CD4-positive, alpha-beta memory T cell (primary cell): ENCODE results near the gene EGFL7. TPM values are rescaled to one million over a fixed set of nuclear protein-coding genes. Genes with fewer than 3 reads are reported as not detected.

Experiments used
- CTCF ChIA-PET: fragments of 350-600 bp; sonication (Branson Sonifier 250); formaldehyde crosslinking; loops from one replicate; lab custom pipeline; 2021; ENCODE audit warnings: inconsistent platforms; ENCODE audit not compliant: partially characterized antibody; lab: Charles Lee
- POLR2A ChIA-PET: fragments of 350-600 bp; sonication (Branson Sonifier 250); formaldehyde crosslinking; loops from one replicate; lab custom pipeline; 2021; ENCODE audit not compliant: partially characterized antibody; lab: Charles Lee
- DNase-seq, 5 donors: peaks; one replicate each; pipeline versions ENCODE4 v3.0.0 to v3.0.0-alpha.2; 2020 to 2022; ENCODE audit warnings: mixed read lengths in 1 of 5
- H3K27ac ChIP-seq: one replicate; pipeline ENCODE4 v1.7.0; 2013; ENCODE audit warnings: low read depth, low read length
- H3K27me3 ChIP-seq: 2 replicates; pipeline ENCODE4 v1.7.0; 2013; ENCODE audit warnings: mild to moderate bottlenecking, low read length, moderate library complexity; ENCODE audit not compliant: insufficient read depth
- H3K36me3 ChIP-seq: 2 replicates; pipeline ENCODE4 v1.7.0; 2013; ENCODE audit warnings: mild to moderate bottlenecking, low read length, moderate library complexity; ENCODE audit not compliant: insufficient read depth
- H3K4me1 ChIP-seq: 2 replicates; pipeline ENCODE4 v1.7.0; 2013; ENCODE audit warnings: mild to moderate bottlenecking, low read length, moderate library complexity; ENCODE audit not compliant: insufficient read depth
- H3K4me3 ChIP-seq, 2 donors: one replicate each; pipeline ENCODE4 v1.7.0; 2013; ENCODE audit warnings: low read length in 2 of 2, mild to moderate bottlenecking in 1 of 2
- H3K9me3 ChIP-seq, 2 donors: one replicate each; pipeline ENCODE4 v1.7.0; 2013; ENCODE audit warnings: low read length in 2 of 2, control low read depth in 1 of 2; ENCODE audit not compliant: control insufficient read depth in 1 of 2
- H3K27ac Mint-ChIP-seq, 7 donors: one replicate each; pipeline ENCODE4 v1.8.0; 2020 to 2021; ENCODE audit warnings: mixed read lengths in 7 of 7, mild to moderate bottlenecking in 6 of 7, inconsistent platforms in 3 of 7, moderate library complexity in 3 of 7
- H3K27me3 Mint-ChIP-seq, 2 donors: one replicate each; pipeline ENCODE4 v1.8.0; 2020 to 2021; ENCODE audit warnings: mixed read lengths in 2 of 2
- H3K36me3 Mint-ChIP-seq, 2 donors: one replicate each; pipeline ENCODE4 v1.8.0; 2020 to 2021; ENCODE audit warnings: mixed read lengths in 2 of 2, inconsistent platforms in 1 of 2, mild to moderate bottlenecking in 1 of 2
- H3K4me1 Mint-ChIP-seq, 4 donors: one replicate each; pipeline ENCODE4 v1.8.0; 2020 to 2021; ENCODE audit warnings: mixed read lengths in 4 of 4, mild to moderate bottlenecking in 1 of 4
- H3K4me3 Mint-ChIP-seq, 8 donors: one replicate each; pipeline ENCODE4 v1.8.0; 2020 to 2021; ENCODE audit warnings: mixed read lengths in 8 of 8, mild to moderate bottlenecking in 7 of 8, moderate library complexity in 6 of 8, inconsistent platforms in 3 of 8
- H3K9me3 Mint-ChIP-seq, 8 donors: one replicate each; pipeline ENCODE4 v1.8.0; 2020 to 2021; ENCODE audit warnings: mixed read lengths in 8 of 8, mild to moderate bottlenecking in 5 of 8, inconsistent platforms in 3 of 8, moderate library complexity in 1 of 8
- intact Hi-C: fragments of 100-400 bp; cut with micrococcal nuclease; formaldehyde crosslinking; loops from one replicate; pipeline ENCODE4 v1.15.1; 2023
- polyA plus RNA-seq, 2 donors: library from polyadenylated mRNA; unstranded; fragments of 300-500 nt; fragmentation: Illumina TruSeq; gene quantifications; one replicate each; pipeline ENCODE4 v1.2.3, GENCODE V29; 2021
- total RNA-seq, 2 experiments: library from RNA; stranded (reverse); gene quantifications; one replicate each; pipeline ENCODE4 v1.2.3, GENCODE V29; 2021

The EGFL7 gene
- total and polyA plus RNA-seq, 4 experiments from 2014 or later, result 0.64 TPM; not detected in 3

DNA sequence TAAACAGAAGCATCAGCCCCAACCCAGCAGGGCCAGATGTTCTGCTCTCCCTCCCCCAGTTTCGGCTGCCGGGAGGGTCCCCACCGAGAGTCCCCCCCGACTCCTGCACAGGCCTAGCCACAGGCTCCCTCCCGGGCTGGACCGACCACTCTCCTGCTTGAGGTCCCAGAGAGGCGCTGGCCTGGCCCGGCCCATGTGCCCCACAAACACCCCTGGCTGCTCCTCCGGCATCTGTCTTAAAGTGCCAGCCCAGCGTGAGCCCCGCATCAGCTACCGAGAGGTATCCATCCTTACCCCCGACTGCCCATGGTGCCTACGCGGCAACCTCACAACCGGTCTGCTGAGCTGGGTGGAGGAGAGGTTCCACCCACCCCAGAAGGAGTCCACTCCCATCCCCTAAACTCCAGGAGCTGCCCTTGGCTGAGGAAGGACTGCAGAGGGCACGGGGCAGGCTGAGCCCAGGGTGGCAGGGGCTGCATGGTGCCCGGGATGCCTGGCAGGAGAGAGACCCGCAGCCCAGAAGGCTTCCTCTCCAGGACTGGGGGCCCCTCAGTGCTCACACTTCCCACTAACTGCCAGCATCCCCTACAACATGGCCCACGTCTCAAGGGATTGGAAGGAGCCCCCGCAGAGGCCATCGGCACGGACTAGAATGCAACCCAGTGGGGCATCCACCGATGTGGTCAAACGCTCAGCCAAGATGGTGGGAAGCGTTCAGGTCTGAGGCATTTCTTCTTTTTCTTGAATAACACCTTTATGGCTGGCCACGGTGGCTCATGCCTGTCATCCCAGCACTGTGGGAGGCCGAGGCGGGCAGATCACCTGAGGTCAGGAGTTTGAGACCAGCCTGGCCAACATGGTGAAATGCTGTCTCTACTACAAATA lies 15.6 kb upstream of the EGFL7 start:
- POLR2A ChIA-PET, result no interaction called here
- DNase-seq, result no peak
- Histone ChIP-seq H3K36me3 (no peaks in the 10 kb centered on the region), H3K9me3 (no peaks in the 10 kb centered on the region), H3K27me3 (peaks cover 13% of the 10 kb centered on the region), H3K27ac (no peak overlapping the region), H3K4me1 (peaks cover 10% of the 10 kb centered on the region), H3K4me3 (no peak overlapping the region)
- peaks cover 0 to 8% (median 0%) of the 10 kb centered on the region in 4 donors for H3K4me1 Mint-ChIP-seq
- CTCF ChIA-PET, result interaction anchor here (1.0 to 2.9 kb wide), 2 partner anchors 159 to 161 kb away, joined by 3 to 10 read pairs; no protein-coding TSS in a partner anchor
- intact Hi-C loops, result no loop called here
- no peak overlapping the region for H3K27ac Mint-ChIP-seq
- H3K36me3 Mint-ChIP-seq, result no peaks in the 10 kb centered on the region
- H3K4me3 Mint-ChIP-seq, result no peak overlapping the region
- H3K27me3 Mint-ChIP-seq, result peaks cover 18 to 20% of the 10 kb centered on the region in 2 donors
- no peaks in the 10 kb centered on the region for H3K9me3 Mint-ChIP-seq

DNA sequence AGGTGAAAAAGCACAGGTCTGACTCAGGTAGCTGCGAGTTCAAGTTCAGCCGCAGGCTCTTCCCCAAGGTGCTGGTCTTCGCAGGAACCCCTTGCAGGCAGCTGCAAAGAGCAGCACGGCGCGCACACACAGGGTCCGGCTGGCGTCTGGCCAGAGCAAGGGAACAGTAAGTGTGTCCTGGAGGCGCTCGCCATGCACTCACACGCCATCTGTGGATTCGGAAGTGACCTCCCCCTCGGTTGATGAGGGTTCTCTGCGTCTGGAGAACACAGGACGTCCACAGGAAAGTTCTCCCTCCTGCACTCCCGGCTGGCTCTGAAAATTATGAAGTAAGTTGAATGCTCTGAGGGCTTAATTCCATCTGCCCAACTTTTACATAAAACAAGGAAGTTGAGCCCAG lies 14.0 kb upstream of the EGFL7 start:
- no peaks in the 10 kb centered on the region for H3K36me3 Mint-ChIP-seq
- H3K4me3 ChIP-seq, result no peak overlapping the region
- ChIA-PET CTCF (no interaction called here), POLR2A (no interaction called here)
- no peak overlapping the region for H3K27ac Mint-ChIP-seq
- no peaks in the 10 kb centered on the region for H3K9me3 Mint-ChIP-seq
- intact Hi-C loops, result no loop called here
- no peaks in the 10 kb centered on the region for H3K36me3 ChIP-seq
- no peaks in the 10 kb centered on the region for H3K9me3 ChIP-seq
- H3K27ac ChIP-seq, result no peak overlapping the region
- H3K27me3 ChIP-seq, result peaks cover 7% of the 10 kb centered on the region
- H3K27me3 Mint-ChIP-seq, result peaks cover 16% of the 10 kb centered on the region in 2 donors
- no peak for DNase-seq
- peaks cover 10% of the 10 kb centered on the region for H3K4me1 ChIP-seq
- peaks cover 0 to 3% (median 0%) of the 10 kb centered on the region in 4 donors for H3K4me1 Mint-ChIP-seq
- no peak overlapping the region for H3K4me3 Mint-ChIP-seq

DNA sequence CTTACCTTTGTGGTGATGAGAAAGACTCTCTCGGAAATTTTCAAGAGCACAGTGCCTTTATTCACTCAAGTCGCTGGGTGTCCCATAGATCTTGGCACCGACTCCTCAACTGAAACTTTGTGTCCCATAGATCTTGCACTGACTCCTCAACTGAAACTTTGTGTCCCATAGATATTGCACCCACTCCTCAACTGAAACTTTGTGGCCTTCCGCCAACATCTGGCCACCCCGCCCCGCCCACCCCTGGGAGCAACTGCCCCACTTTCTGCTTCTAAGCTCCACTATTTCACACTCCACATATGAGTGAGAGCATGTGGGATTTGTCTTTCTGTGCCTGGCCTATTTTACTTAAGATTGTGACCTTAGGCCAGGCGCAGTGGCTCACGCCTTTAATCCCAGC lies 12.7 kb upstream of the EGFL7 start:
- CTCF ChIA-PET, result no interaction called here
- no peak for DNase-seq
- POLR2A ChIA-PET, result no interaction called here
- H3K4me1 ChIP-seq, result no peaks in the 10 kb centered on the region
- no peak overlapping the region for H3K4me3 Mint-ChIP-seq
- no peaks in the 10 kb centered on the region for H3K9me3 Mint-ChIP-seq
- no peak overlapping the region for H3K27ac ChIP-seq
- no peaks in the 10 kb centered on the region for H3K36me3 ChIP-seq
- H3K27me3 ChIP-seq, result no peaks in the 10 kb centered on the region
- H3K4me1 Mint-ChIP-seq, result no peaks in the 10 kb centered on the region
- H3K36me3 Mint-ChIP-seq, result no peaks in the 10 kb centered on the region
- no peaks in the 10 kb centered on the region for H3K9me3 ChIP-seq
- H3K27me3 Mint-ChIP-seq, result peaks cover 13% of the 10 kb centered on the region in 2 donors
- no peak overlapping the region for H3K4me3 ChIP-seq
- H3K27ac Mint-ChIP-seq, result no peak overlapping the region
- intact Hi-C loops, result no loop called here

DNA sequence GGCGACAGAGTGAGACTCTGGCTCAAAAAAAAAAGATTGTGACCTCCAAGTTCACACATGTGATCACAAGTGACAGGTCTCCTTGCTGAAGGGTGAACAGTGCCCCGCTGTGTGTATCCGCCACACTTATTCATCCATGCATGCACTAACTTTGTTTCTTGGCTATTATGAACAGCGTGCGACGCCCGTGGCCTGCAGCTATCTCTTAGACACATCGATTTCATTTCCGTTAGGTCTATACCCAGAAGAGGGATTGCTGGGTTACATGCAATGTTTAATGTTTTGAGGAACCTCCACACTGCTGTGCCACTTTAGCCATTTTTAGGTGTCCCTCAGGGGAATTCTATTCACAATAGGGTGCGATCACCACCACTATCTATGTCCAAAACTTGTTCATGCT lies 12.1 kb upstream of the EGFL7 start:
- H3K36me3 Mint-ChIP-seq, result no peaks in the 10 kb centered on the region
- Histone ChIP-seq H3K36me3 (no peaks in the 10 kb centered on the region), H3K9me3 (no peaks in the 10 kb centered on the region), H3K27me3 (peaks cover under 1% of the 10 kb centered on the region), H3K27ac (no peak overlapping the region), H3K4me3 (no peak overlapping the region), H3K4me1 (no peaks in the 10 kb centered on the region)
- intact Hi-C loops, result no loop called here
- H3K27me3 Mint-ChIP-seq, result peaks cover 16% of the 10 kb centered on the region in 2 donors
- no peak for DNase-seq
- no peak overlapping the region for H3K27ac Mint-ChIP-seq
- no peak overlapping the region for H3K4me3 Mint-ChIP-seq
- POLR2A ChIA-PET, result no interaction called here
- no peaks in the 10 kb centered on the region for H3K4me1 Mint-ChIP-seq
- no peaks in the 10 kb centered on the region for H3K9me3 Mint-ChIP-seq
- CTCF ChIA-PET, result no interaction called here

DNA sequence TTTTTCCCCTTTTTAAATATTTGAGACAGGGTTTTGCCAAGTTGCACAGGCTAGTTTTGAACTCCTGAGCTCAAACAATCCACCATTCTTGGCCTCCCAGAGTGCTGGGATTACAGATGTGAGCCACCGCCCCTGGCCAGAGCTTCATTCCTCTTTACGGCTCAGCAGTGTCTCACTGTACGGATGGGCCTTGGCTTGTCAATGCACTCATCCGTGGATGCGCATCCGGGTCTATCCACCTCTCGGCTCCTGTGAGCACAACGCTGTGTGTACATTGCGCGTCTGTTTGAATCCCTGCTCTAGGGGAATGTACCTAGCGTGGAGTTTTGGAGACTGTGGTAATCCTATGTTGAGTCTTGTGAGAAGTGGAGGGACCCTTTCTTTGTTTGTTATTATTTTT lies 10.9 kb upstream of the EGFL7 start:
- no peak overlapping the region for H3K27ac ChIP-seq
- Mint-ChIP-seq H3K4me1 (peaks cover 0 to 2% (median 0%) of the 10 kb centered on the region in 4 donors), H3K27me3 (peaks cover 21% of the 10 kb centered on the region in 2 donors), H3K9me3 (no peaks in the 10 kb centered on the region), H3K27ac (no peak overlapping the region), H3K36me3 (no peaks in the 10 kb centered on the region), H3K4me3 (no peak overlapping the region)
- no peak overlapping the region for H3K4me3 ChIP-seq
- CTCF ChIA-PET, result interaction anchor here (1.3 kb wide), 1 partner anchor 164 kb away, joined by 3 read pairs; no protein-coding TSS in a partner anchor
- POLR2A ChIA-PET, result no interaction called here
- peaks cover 5% of the 10 kb centered on the region for H3K4me1 ChIP-seq
- DNase-seq, result no peak
- intact Hi-C loops, result no loop called here
- peaks cover 10% of the 10 kb centered on the region for H3K27me3 ChIP-seq
- H3K9me3 ChIP-seq, result no peaks in the 10 kb centered on the region
- no peaks in the 10 kb centered on the region for H3K36me3 ChIP-seq

DNA sequence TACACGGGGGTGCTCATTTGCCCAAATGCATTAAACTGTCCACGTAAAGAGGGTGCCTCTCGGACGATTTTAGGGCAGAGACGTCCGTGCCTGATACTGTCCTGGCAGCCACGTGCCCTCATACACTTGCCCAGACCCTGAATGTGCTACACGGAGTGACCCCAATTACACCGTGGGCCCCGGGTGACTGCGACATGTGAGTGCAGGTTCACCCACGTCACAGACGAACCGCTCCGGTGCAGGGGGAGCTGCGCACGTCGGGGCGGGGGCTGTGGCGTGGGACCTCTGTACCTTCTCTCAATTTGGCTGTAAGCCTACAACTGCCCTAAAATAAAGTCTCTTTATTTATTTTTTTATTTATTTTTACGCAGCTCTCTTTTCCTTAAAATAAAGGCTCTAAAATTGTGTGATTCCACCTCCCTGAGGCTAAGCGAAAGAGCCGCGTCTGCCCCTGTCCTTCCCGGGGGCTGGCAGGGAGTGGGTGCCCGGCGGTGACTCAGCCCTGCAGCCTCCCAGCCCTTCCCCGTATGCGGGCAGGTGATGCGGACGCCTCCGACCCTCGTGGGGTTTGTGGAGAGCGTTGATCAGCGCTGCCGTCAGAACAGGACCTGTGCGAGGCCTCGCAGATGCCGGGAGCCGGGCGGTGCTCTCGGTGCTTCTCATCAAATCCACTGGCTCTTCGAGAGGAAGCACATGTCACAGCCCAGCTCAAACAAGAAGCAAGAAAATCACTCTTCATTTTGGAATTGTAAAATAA lies 9.2 kb upstream of the EGFL7 start:
- CTCF ChIA-PET, result no interaction called here
- Histone ChIP-seq H3K4me1 (peaks cover 9% of the 10 kb centered on the region), H3K4me3 (no peak overlapping the region), H3K36me3 (no peaks in the 10 kb centered on the region), H3K27me3 (peaks cover 24% of the 10 kb centered on the region), H3K27ac (no peak overlapping the region), H3K9me3 (no peaks in the 10 kb centered on the region)
- Mint-ChIP-seq H3K27ac (no peak overlapping the region), H3K9me3 (no peaks in the 10 kb centered on the region), H3K4me1 (peaks cover 2 to 9% (median 5%) of the 10 kb centered on the region in 4 donors), H3K36me3 (no peaks in the 10 kb centered on the region), H3K27me3 (peaks cover 27 to 31% of the 10 kb centered on the region in 2 donors), H3K4me3 (no peak overlapping the region)
- intact Hi-C loops, result no loop called here
- POLR2A ChIA-PET, result no interaction called here
- DNase-seq, result no peak

DNA sequence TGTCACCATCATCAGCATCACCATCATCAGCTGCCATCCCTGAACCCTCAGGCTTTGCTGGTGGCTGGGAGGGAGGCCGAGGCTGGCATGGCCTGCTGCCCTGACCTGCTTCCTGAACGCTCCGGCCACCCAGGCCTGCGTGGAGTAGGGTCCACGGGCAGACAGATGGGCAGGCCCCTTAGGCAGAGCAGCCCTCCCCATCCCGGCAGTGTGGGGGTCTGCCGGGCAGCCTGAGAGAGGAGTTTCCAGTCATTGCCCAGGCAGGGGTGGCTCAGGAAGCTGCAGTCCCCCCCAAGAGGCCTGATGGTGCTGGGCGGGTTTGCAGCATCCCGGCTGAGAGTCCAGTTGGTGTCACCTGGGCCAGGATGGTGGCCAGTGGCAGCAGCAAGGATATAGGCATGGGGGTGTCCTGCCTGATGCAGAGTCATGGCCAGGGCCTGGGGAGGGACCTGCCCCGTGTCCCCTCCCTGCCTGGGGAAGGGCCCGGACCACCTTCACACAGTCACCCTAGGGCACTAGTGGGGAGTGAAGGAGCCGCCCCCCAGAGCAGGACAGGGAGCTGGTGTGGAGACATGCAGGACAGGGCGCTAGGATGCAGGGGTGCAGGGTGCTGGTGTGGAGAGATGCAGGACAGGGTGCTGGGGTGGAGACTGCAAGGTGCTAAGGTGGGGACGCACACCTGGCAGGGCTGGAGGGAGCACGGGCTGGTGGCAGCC lies 7.7 kb upstream of the EGFL7 start:
- H3K4me1 ChIP-seq, result peaks cover 19% of the 10 kb centered on the region
- peaks cover 25 to 28% of the 10 kb centered on the region in 2 donors for H3K27me3 Mint-ChIP-seq
- no peak overlapping the region for H3K4me3 ChIP-seq
- no peaks in the 10 kb centered on the region for H3K9me3 ChIP-seq
- no peak overlapping the region for H3K27ac ChIP-seq
- ChIA-PET POLR2A (no interaction called here), CTCF (no interaction called here)
- H3K27me3 ChIP-seq, result peaks cover 25% of the 10 kb centered on the region
- H3K27ac Mint-ChIP-seq, result no peak overlapping the region
- H3K36me3 Mint-ChIP-seq, result no peaks in the 10 kb centered on the region
- no peak for DNase-seq
- H3K36me3 ChIP-seq, result no peaks in the 10 kb centered on the region
- H3K4me1 Mint-ChIP-seq, result peaks cover 3 to 11% (median 5%) of the 10 kb centered on the region in 4 donors
- H3K9me3 Mint-ChIP-seq, result no peaks in the 10 kb centered on the region
- intact Hi-C loops, result no loop called here
- H3K4me3 Mint-ChIP-seq, result no peak overlapping the region
